SK-MEL-5 (cell line): ENCODE results near the gene CENPO. TPM values are rescaled to one million over a fixed set of nuclear protein-coding genes. Genes with fewer than 3 reads are reported as not detected.

Experiments used
- DNase-seq: peaks from one replicate; pipeline ENCODE4 v3.0.0-alpha.2; 2016; ENCODE audit warnings: low read depth, low spot score
- in situ Hi-C: cut with HindIII; loops from 2 replicates; pipeline ENCODE4 v1.10.0; 2016; ENCODE audit warnings: low sequenced_read_pairs, high pct_unique_total_duplicates, low pct_unique_long_range_greater_than_20kb
- total RNA-seq: library from RNA; depleted of rRNA; stranded (reverse); fragments of >200 nt; shearing (Covaris generic); gene quantifications from 2 replicates; pipeline ENCODE4 v1.2.3, GENCODE V29; 2014

The CENPO gene
- total RNA-seq, 1 experiment from 2014 or later = 24.5 TPM

DNA sequence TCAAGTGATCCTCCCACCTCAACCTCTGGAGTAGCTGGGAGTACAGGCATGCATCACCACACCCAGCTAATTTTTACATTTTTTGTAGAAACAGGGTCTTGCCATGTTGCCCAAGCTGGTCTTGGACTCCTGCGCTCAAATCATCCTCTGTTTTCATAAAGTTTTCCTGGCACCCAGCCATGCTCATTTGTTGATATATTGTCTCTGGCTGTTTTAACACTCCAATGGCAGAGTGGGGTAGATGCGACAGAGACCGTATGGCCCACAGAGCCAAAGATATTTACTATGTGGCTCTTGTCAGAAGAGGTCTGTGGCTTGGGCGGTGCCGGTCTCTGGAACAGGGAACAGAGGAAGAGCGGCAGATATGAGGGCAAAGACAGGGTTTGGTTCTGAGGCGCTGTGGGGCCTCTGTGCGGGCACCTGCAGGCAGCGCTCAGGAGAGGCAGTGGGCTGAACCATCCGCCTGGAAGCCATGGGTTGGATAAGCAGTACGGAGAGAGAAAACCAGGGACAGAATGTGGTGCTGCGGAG, 50.2 kb downstream of the CENPO start:
- DNase-seq = no peak
- in situ Hi-C loops = no loop called here

DNA sequence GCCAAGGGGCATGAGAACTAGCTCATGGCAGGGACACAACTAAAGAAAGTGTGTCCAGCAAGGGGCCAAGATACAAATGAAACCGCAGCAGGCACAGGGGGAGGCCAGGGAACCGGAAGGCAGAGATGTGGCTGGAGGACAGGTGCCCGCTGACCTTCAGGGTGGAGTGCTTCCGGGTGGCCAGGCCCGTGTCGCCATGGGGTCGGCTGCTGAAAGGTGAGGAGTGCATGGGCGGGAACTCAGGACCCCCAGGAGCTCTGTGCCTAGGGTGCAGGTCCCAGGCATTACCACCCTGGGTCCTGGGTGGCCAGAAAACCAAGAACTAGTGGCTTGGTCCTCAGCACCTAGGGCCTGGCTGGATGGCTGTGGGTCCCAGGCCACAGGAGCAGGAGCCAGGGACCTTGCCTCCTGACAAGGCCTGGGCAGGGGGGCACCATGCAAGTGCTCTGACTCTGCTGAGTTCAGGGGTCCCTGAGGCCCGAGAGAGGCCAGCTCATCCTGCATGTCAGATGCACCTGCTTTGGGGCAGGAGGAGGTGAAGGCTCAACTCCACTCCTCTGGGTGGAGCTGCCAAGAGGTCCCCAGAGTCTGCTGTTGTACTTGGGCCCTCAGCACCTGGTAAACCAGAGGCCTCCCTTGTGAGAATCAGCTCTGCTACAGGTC, 50.9 kb downstream of the CENPO start:
- DNase-seq = no peak
- in situ Hi-C loops = no loop called here

DNA sequence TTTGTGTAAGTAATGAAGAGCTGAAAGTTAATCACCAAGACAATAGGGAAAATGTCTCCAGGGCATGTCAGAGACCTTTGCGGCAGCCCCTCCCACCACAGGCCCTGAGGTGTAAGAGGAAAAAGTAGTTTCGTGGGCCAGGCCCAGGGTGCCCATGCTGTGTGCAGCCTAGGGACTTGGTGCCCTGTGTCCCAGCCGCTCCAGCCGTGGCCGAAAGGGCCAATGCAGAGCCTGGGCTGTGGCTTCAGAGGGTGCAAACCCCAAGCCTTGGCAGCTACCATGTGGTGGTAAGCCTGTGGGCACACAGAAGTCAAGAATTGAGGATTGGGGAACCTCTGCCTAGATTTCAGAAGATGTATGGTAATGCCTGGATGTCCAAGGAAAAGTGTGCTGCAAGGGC, 52.5 kb downstream of the CENPO start:
- DNase-seq = no peak
- in situ Hi-C loops = no loop called here

DNA sequence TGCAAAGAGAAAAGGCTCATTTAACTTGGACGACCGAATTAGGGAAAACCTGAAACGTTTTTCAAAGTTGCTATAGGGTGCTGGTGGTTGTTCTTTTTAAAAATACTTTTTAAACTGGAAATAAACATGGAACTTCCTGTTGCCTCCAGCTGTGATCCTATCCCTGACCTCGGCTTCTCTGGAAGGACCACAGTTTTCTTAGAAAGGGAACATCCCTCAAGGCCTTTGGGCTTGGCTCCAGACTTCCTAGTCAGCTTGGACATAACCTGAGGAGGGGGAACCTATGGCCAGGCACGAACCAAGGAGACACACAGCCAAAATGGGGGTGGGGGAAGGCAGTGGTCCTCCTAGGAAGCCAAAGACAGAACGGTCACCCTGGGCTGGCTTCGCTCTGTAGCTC, 57.7 kb downstream of the CENPO start:
- in situ Hi-C loops = no loop called here
- no peak for DNase-seq

DNA sequence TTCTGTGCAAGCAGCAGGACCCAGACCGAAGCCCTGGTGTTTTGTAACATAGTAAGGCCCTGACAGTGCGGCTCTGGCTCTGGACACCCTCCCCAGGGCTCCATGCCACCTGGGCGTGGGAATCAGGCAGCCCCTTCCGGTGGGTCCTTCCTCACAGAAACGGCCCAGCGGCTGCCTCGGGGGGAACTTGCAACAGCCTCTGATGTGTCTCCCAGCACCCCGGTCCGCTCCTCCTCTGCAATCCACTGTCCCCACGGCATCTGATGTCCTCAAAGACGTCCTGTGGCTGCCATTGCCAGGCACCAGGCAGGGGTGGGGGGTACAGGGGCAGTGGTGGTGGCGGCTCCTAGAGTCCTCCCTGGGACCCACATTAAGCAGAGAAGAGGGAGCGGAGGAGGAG, 58.8 kb downstream of the CENPO start:
- in situ Hi-C loops = no loop called here
- no peak for DNase-seq

DNA sequence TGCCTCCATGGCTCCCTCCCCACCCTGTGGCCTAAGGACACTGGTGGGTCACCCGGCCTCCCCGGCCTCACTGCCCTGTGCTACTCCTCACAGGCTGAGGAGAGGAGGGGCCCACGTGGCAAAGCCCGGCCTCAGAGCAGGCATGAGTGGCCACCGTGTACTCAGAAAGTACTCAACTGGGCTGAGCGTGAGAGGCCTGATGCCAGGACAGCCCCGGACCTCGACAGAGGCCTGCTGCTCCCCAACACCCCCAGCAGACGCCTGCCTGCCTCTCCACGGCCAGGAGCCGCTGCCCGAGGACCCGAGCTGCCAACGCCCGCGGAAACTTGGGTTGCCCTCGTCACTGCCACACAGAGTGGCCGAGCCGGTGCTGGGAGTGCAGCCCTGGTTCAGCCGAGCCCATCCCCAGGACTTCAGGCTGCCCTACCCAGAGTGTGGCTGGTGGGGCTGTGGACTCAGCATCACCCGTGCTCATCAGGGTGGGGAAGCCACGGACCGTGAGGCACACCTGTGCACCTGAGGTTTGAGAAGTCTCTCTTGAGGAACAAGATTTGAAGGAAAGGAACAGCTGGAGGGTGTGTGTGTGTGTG, 59.3 kb downstream of the CENPO start:
- DNase-seq = no peak
- in situ Hi-C loops = no loop called here

DNA sequence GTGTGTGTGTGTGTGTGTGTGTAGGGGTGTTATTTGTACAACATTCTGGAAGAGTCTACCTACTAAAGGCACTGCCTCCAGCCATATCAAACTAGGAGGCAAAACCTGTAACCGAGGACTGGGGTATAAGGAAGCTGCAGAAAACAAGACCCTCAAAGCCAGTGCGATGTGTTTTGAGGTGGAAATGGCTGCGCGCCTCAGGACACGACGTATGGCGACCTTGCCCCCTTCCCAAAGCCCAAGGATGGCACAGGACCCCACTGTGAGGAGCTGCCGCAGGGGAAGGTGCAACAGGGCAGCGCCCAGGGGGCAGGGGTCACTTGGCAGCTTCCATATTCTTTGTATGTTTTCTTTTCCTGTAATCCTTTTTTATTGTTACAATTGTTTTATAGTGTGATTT, 59.8 kb downstream of the CENPO start:
- in situ Hi-C loops = no loop called here
- DNase-seq = no peak

DNA sequence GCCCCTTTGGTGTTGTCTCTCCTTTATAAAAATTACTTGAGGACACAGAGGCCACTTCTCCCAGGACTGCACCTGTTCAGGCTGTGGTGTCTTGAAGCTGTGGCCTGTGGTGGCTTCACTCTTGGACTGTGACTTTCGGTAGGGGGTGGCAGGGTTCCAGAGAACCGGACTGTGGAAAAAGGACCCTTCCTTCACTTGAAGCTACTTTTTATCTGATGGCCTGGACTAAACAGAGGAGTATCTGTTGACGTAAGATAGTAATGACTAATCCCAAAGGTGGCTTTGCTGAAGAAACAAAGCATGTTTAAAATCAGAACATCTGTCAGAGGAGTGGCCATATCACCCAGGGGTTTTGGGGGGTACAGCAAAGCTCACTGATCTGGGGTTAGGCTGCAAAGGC, 60.8 kb downstream of the CENPO start:
- no peak for DNase-seq
- in situ Hi-C loops = no loop called here

DNA sequence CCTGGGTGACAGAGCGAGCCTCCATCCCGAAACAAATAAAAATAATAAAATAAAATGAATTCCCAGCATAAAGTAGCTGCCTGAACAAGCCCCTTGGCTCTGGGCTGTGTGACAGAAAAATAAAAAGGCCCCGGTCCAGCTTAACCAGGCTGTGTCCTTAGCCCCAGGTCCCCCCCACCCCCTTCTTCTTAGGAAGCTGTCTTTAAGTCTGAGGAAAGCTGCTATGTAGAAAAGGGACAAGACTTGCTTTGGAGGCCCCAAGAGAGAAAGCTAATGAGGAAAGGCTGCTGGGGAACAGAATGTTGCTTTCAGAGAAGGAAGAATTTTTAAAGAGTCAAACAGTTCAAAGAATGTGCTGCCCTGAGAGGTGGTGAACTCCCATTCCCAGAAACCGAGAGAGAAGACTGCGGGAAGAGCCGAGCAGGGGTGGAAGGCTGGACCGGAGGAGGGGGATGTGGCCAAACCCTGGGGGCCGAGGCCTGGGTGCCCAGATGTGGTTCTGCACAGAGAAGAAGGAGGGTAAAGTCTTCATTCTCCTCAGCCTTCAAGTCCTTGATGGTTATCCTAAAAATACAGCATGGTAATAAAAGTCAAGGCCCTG, 61.9 kb downstream of the CENPO start:
- in situ Hi-C loops = no loop called here

DNA sequence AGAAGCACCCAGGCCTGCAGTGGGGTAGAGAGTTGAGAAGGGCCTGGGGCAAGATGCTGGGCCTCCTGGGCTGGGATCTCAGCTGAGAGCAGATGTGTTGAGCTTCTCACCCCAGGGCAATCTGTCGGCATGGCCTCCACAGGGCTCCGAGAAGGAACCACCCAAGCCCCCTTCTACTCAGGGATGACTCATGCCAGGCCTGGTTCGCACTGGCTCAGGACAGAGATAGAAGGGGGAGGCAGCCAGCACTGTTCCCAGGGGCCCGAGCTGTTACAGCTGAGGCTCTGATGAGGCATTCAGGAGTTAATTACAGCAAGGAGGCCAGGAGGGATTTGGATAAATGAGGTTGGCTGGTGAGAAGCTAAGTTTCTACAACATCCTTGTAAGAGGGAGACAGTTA, 62.5 kb downstream of the CENPO start:
- in situ Hi-C loops = no loop called here
- DNase-seq = no peak

More for the DNA sequence above, 61.9 kb downstream of the CENPO start:
- DNase-seq = no peak

DNA sequence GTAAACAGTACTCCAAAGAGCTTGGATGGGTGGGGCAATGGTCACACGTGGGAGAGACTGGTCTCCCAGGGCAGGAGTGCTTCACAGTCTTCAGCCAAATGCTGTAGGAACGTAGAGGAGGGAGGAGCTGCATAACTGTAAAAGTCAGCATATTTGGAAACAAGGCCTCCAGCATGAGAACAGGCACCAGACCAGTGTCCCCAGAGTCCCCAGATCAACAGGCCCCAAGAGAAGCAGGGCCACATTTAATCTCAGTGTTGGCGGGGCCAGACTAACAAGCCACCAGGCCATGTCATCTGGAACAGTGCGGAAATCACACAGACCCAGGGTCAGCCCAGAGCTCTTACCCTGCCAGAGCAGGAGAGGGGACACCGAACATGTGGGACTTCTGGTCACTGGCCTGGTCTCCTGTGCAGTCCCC, 63.6 kb downstream of the CENPO start:
- in situ Hi-C loops = no loop called here
- DNase-seq = no peak

DNA sequence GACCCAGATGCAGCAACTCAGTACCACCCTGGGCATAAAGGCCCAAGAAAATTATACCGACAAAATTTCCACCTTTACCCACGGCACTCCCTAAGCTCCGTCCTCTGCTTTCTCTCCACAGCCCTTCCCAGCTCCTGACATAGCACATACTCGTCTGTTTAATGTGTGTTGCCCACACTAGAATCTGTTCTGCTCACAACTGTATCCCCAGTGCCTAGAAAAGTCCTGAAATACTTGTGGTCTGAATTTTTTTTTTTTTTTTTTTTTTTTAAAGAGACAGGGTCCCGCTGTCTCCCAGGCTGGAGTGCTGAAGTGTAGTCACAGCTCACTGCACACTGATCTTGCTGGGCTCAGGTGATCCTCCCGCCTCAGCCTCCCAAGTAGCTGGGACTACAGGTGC, 64.5 kb downstream of the CENPO start:
- in situ Hi-C loops = no loop called here
- no peak for DNase-seq

DNA sequence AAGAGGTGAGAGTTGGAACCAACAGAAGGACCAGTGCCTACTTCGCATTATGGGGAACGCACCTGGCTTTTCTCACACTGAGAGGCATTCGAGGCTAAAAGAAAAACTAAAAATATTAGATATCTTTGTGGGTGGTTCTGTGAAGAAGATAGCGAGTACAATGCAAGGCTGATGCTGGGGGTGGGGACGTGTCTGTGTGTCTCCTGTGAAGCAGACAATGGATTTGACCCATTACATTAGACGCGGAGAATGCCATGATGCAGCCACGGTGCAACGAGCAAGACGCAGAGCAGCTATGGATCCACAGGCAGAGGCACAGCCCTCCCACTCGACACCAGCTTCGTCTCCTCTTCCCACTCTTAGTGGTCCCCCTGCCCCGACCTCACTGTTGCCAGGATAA, 65.8 kb downstream of the CENPO start:
- no peak for DNase-seq
- in situ Hi-C loops = no loop called here

DNA sequence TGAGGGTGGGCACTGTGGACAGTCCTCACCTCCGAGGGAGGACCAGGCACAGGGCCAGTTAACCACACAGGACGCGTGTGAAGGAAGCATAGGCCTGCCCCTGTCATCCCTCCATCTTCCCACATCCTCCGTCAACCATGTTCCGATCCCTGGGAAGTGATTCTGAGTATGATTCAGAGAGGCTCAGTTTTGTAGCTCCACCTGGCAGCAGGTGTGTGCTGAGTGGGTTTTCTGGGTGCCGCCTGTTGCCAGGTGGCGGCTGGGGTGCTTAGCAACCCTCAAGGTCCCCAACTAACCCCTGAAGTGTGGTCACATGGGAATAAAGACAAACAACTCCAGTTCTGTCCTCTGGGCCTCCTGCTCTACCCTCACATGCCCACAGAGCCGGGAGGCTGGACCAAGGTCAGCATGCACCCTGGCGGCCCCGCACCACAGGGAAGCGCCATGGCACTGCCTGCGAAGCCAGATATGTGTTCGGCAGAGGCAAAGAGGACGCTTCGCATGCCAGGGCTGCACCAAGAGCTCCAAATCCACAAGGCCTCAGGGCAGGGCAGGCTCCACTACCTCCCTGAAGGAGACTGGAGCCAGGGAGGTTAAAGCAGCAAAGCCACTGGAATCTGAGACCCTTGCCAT, 66.9 kb downstream of the CENPO start:
- DNase-seq = no peak
- in situ Hi-C loops = no loop called here

DNA sequence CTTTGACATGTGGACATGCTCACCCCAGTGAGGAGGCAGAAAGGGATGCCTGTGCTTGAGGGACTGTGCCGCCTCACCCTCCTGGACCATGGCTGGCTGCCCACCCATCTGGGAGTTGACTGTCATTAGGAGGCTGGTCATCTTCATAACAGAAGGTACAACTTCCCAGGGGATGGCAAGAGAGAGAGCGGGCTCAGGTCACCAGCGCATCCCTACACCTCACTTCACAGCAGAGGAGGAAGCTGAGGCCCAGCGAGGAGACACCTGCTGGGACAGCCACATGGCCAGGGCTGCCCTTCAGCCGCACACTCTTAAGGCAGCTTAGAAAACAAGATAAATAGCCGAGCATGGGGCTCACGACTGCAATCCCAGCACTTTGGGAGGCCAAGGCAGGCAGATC, 67.4 kb downstream of the CENPO start:
- in situ Hi-C loops = no loop called here
- DNase-seq = no peak

DNA sequence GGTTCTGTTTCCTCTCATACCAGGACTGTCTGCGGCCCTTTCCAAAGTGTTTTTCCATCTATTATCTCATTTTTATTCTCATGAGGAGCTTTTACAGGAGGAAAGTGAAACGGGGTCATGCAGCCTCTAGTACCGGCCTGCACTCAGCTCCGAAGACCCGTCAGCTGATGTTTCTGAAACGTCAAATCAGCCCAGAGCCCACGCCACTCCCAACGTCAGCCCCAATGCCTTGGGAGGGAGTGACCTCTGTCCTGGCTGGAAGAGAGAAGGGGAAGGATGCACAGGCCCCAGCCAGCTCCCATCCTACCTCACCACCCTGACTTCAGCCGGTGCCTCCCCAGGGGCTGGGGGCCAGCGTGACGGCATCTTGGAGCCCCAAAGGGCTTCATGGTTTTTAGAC, 68.3 kb downstream of the CENPO start:
- in situ Hi-C loops = no loop called here
- DNase-seq = no peak

DNA sequence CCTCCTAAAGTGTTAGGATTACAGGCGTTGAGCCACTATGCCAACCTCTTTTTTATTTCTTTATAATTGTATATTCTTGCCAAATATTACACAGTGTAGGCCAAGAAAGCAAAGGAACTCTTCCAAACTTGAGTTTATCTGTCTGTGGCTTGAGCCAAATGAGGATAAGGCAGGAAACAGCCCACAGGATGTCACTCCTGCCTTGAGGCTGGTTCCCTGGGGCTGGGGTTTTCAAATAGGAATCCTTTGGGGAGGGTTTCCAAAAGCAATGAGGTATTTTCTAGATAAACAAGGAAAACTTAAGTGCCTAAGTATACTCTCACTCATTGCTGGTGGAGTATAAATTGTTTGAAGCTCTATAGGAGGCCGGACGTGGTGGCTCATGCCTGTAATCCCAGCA, 70.4 kb downstream of the CENPO start:
- in situ Hi-C loops = no loop called here
- DNase-seq = no peak

DNA sequence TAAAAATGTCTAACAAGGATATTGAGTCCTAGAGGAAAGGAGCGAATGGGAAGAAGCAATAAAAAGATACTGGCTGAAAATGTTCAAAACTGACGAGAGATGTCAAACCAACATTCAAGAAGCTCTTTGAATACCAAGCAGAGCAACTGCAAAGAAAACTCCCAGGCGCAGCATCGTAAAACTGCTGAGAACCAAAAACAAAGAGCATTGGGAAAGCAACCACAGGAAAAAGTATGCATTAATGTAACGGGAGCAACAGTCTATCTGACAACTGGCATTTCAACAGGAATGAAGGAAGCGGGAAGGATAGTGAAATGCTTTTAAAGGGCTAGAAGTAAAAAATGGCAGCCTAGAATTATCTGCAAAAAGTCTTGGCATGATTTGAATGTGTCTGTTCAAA, 73.7 kb downstream of the CENPO start:
- no peak for DNase-seq
- in situ Hi-C loops = no loop called here

DNA sequence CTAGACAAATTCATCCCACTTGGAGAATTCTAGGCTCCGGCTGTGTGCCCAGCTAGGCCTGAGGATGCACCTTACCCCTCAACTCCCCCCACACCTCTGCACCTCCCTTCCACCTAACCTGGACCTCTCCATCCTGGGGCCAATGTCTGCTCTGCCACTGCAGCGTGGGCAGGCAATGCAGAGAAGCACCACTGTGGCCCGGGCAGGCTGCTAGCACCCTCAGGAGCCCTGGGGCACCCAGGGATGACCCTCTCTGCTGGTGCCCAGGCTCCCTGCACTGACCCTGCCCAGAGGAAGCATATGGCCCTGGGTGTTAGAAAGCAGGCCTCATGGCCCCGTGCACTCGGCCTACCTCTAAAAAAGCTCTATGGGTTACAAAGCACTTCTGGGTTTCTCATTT, 77.2 kb downstream of the CENPO start:
- in situ Hi-C loops = no loop called here

More for the DNA sequence above, 77.2 kb downstream of the CENPO start:
- DNase-seq = no peak
